ENCODE measurements around the gene ARHGAP12. TPM values are rescaled to one million over a fixed set of nuclear protein-coding genes. Genes with fewer than 3 reads are reported as not detected.
"Not testable (repeated sequence)": the region's sequence is repeated elsewhere in the genome, so short reads cannot be mapped to it uniquely, and the experiment has no call there.

ARHGAP12 gene, protein sequence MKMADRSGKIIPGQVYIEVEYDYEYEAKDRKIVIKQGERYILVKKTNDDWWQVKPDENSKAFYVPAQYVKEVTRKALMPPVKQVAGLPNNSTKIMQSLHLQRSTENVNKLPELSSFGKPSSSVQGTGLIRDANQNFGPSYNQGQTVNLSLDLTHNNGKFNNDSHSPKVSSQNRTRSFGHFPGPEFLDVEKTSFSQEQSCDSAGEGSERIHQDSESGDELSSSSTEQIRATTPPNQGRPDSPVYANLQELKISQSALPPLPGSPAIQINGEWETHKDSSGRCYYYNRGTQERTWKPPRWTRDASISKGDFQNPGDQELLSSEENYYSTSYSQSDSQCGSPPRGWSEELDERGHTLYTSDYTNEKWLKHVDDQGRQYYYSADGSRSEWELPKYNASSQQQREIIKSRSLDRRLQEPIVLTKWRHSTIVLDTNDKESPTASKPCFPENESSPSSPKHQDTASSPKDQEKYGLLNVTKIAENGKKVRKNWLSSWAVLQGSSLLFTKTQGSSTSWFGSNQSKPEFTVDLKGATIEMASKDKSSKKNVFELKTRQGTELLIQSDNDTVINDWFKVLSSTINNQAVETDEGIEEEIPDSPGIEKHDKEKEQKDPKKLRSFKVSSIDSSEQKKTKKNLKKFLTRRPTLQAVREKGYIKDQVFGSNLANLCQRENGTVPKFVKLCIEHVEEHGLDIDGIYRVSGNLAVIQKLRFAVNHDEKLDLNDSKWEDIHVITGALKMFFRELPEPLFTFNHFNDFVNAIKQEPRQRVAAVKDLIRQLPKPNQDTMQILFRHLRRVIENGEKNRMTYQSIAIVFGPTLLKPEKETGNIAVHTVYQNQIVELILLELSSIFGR
- 22.7 TPM for polyA plus RNA-seq (ENCODE audit: insufficient read length)

DNA sequence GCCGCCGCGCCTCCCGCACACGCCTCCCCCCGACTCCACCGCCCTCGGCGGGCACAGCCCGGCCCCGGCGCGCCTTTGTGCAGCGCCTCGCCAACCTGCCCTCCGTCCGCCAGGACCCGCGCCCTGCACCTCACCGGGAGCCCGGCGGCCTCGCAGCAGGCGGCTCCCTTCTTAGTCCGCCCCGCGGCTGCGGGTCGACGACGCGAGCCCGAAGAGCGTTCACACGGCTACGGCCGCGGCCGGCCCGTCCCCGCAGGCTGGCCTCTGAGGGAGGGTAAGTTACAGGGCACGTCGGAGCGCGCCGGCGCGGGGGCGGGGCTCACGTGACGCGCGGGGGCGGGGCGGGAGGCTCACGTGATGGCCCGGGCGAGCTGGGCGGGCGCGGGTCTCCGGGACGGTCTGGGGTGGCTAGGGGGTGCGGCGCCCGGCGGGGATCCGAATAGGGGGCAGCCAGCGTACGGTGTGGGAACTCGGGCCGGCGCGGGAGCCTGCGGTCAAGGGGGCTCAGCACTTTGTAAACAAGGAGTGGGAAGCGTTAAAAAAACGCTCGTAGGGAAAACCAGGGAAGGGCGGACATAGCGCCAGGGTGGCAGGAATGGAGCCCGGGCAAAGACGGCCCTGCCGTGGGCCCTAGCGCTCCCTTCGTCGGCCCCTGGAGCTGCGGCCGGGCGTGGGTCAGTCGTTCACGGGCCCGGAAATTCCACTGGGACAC lies at the start of gene ARHGAP12:
Gene ARHGAP12 (minus strand): TSS at position 283 of the 712 bp plus-strand sequence. CDS start 19,976 bp downstream, outside the sequence.
- peak; percentile 90 for DNase-seq

DNA sequence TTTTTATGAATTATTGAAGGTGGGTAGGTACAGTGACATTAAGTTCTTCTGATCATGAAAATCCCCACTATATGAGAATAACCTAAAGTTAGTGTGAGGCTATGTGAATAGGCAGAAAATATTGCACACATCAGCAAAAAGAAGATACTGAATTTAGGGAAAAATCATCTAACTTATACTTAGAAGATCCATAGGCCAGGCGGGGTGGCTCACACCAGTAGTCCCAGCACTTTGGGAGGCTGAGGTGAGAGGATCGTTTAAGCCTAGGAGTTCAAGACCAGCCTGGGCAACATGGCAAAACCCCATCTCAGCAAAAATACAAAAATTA lies 49.5 kb upstream of the ARHGAP12 start:
- DNase-seq: no peak

DNA sequence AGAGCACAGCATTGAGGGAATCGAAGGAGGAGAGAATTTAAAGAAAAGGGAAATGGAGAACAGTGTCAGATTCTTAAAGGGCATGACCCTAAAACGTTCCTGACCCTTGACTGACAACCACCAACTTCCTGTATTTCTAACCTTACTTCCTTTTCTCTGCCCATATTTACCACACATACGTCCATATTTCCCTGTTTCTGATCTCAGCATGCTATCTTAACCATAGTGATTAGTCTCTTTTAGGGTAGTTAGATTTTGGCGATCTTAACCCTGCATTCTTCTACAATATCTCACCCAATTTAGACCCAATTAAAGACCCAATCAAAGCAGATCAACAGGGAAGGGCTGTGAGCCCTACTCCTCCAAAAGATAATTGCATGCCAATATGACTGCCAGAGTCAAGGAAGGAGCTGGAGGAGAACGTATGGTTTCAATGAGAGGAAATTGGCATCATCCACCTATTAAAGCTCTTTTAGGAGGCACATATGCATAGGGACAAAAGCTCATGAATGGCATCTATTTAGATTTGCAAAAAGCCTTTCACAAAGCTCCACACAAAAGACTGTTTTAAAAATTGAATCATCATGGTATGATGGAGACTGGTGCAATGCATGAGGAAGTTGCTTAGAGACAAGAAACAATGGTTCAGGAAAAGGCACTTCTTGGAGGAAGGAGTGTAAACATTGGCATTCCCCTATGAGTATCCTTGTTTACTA lies 49.0 kb upstream of the ARHGAP12 start:
- no peak for DNase-seq

DNA sequence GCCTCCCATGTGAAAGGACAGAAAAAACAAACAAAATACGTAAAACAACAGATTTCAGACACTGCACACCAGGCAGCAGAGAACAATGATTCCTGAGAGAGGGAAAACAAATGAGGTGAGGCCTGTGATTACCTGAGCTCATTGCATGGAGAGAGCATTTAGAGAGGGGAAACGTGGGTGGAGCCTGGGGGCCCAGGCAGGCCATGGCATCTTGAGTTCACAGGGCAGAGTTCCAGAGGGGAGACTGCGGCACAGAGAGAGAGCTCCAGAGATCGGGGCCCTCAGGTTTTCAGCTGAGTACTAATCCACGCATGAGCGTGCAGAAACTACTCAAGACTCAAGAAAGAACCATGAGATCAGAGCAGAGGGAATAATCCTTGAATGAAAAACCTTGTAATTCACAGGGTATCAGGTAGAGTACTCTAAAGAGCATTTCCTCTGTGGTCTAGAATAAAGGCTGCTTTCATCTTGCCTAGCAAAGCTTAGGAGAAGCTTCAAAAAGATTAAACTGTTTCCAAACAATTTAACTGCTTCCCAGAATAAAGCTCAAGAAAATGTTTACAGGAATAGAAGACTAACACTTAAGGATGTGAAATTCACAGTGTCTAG lies 46.6 kb upstream of the ARHGAP12 start:
- DNase-seq: no peak

DNA sequence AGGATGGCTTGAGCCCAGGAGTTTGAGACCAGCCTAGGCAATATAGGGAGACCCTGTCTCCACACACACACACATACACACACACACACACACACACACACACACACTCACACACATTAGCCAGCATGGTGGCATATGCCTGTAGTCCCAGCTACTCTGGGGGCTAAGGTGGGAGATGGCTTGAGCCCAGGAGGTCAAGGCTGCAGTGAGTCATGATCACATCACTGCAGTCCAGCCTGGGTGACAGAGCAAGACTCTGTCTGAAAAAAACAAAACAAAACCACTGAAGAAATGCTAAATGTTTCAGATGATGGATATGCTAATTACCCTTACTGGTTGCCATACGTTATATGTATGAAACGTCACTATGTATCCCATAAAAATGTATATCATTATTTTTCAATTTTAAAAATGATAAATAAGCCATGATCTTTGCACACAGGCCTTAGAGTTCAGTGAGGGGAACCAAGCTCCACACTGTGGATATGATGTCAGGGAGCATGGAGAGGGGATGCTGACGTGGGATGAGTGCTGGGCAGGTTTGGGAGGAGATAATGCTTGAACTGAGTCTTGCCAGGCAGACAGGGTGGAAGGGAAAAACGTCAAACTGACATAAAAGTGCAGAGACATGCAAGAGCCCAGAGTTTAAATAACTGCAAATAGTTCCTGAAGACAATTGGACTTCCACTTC lies 45.9 kb upstream of the ARHGAP12 start:
- no peak for DNase-seq

DNA sequence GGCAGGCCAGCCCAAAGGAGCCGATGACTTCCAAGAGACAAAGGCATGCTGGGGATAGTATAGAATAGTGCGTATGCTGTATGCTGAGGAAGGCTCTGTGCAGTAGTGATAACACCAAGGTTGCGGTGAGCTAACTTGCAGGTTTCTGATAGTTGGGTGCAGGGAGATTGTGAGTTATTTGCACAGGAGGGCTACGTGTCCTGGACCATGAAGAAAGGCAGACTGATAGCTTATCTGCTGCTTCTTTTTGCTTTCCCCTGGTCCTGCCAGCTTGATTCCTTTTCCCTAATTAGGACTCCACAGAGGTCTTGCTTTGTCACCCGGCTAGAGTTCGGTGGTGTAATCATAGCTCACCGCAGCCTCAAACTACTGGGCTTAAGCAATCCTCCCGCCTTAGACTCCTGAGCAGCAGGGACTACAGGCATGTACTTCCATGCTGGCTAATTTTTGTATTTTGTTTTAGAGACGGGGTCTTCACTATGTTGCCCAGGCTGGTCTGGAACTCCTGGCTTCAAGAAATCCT lies 43.9 kb upstream of the ARHGAP12 start:
- DNase-seq: no peak

DNA sequence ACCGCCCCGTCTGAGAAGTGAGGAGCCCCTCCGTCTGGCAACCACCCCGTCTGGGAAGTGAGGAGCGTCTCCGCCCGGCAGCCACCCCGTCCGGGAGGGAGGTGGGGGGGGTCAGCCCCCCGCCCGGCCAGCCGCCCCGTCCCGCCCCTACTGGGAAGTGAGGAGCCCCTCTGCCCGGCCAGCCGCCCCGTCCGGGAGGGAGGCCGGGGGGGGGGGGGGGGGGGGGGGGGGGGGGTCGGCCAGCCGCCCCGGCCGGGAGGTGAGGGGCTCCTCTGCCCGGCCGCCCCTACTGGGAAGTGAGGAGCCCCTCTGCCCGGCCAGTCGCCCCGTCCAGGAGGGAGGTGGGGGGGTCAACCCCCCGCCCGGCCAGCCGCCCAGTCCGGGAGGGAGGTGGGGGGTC lies 41.2 kb upstream of the ARHGAP12 start:
- not testable (repeated sequence) for DNase-seq

DNA sequence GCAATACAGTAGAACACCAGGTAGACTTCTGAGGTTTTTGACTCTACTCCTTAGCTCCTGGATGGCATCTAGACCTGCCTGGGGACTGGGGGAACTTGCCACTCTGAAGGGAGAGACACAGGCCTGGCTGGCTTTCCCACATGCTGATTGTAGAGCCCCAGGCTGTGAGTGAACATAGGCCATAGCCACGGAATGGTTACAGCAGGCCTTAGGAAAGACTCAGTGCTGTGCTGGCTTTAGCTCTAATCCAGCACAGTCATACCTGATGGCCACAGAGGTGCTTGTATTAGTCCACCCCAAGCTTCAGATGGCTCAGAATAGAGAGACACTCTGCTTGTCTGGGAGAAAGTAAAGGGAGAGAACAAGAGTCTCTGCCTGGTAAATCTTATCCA lies 35.0 kb upstream of the ARHGAP12 start:
- DNase-seq: no peak

DNA sequence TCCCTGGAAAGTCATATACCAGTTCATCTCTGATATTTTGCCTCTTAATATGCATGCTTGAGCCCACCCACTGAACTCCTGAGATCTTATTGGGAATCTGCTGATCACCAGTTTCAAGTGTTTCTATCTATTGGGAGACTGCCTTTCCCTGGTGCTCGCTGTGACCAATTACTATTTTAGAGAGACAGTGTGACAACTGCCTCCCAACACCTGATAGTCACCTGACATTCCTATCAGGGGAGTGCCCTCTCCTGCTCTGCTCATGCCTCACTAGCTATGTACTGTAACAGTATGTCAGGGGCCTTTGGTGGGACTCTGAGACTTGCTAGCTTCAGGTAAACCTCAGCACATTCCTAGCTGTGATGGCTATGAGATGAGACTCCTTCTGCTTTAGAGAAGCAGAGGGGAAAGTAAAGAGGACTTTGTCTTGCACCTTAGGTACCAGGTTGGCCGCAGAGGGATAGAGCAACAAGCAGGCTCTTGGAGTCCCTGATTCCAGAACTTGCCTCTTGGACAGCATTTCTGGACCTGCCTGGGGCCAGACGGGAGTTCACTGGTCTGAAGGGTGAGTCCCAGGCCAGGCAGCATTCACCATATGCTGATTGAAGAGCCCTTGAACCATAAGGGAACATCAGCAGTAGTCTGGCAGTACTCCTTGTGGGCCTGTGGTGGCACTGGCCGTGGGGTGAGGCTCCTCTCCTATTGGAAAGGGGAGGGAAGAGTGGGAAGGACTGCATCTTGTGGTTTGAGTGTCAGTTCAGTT lies 34.4 kb upstream of the ARHGAP12 start:
- DNase-seq: no peak

DNA sequence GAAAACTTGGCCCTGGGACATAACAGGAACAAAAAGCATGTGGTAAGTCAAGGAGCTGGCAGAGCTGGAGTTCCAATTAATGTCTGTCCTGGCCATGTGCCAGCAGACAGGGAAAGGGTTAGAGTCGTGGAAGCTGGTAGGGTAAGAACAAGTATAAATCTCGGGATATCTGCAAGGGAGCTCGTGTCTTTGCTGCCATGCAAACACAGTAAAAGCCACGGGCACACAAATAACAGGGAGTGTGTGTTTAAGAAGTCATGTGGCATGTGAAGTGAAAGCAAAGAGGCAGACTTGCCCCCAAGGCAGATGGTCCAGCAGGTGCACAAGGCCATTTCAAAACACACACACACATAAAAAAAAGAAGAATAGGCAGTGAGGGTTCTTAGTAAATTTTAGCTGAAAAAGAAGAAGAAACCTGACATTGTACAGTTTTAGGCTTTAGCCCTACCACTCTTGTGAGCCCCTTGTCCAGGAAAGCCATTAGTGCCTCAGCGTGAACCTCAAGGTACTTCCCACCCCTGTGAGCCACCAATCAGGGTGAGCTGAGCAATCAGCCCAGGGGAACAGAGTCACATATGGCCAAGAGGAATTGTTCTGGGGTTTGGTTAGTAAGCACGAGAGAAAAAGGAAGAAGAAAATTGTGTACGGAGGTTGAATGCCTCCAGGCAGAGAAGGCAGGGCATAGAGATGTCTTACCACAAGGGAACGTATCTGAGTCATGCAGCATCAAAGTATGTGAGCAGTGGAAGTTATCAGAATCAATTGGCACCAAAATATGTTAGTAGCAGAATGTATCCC lies 32.8 kb upstream of the ARHGAP12 start:
- DNase-seq: no peak

DNA sequence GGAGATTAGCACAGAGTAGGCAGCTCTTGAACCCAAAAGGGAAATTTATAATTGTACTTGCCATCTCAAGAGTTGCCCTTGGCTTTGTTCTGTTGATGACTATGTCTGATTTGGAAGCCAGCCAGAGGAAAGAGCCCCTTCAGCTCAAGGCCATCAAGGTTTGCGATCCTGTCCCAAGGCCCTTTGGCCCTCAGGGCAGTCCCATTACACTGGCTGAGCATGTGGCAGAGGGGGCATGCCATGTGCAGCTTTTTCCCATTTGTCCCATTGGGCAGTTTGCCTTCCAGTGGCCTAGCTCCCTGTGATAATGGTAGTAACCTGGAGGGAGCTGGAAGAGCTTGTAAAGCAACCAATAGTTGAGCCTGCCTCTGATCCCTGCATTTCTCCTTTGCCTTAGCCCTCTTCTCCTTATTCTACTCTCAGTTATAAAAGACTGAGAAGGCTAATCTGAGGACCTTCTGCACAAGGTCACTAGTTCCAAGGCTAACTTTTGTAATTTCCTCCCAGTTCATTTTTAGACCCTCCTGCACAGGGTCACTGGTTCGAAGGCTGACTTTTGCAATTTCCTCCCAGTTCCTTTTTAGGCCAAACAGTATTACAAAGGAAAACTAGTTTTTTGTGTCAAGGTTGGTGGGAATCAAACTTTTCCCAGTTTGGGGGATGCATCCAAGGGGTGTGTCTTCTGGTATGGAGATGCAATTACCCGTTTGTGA lies 31.0 kb upstream of the ARHGAP12 start:
- no peak for DNase-seq

DNA sequence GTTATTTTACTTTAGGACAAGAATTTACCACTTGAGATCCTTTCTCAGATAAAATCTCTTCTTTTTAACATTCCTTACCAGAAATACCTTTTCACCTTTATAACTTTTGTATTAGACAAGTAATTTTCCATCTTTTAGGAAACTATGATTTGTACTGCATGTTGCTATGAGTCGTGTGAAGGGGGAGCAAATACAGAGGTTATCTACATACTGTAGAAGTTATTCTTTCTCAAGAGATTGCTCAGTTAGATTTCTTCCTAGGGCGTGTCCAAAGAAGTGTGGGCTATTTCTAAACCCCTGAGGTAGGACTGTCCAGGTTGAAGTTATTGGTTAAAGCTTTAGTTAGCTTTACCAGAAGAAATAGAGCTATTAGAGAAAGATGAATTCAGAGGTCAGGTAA lies 30.2 kb upstream of the ARHGAP12 start:
- DNase-seq: no peak

DNA sequence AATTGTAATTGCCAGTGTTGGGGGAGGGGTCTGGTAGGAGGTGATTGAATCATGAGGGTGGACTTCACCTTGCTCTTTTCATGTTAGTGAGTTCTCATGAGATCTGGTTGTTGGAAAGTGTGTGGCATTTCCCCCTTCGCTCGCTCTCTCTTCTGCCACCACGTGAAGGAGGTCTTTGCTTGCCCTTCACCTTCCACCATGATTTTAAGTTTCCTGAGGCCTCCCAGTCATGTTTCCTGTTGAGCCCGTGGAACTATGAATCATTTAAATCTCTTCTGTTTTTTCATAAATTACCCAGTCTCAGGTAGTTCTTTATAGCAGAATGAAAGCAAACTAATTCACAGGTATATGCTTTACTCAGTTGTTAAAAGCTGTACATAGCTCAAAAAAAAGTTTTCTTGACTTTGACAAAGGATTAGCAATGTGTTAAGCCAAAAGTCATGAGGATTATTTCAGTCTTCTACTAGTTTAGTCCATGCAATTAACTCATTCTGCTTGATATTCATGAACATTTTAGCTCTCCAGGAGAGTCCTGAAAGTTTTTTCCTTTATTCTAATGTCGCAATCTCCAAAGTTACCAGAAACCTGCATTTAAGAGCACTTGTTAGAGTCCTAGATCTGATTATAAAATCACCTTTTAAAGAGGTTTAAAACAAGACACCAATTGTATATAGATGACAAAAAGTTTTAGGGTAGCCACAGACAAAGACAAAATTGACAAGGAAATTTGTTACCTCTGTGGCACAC lies 27.7 kb upstream of the ARHGAP12 start:
- DNase-seq: no peak

DNA sequence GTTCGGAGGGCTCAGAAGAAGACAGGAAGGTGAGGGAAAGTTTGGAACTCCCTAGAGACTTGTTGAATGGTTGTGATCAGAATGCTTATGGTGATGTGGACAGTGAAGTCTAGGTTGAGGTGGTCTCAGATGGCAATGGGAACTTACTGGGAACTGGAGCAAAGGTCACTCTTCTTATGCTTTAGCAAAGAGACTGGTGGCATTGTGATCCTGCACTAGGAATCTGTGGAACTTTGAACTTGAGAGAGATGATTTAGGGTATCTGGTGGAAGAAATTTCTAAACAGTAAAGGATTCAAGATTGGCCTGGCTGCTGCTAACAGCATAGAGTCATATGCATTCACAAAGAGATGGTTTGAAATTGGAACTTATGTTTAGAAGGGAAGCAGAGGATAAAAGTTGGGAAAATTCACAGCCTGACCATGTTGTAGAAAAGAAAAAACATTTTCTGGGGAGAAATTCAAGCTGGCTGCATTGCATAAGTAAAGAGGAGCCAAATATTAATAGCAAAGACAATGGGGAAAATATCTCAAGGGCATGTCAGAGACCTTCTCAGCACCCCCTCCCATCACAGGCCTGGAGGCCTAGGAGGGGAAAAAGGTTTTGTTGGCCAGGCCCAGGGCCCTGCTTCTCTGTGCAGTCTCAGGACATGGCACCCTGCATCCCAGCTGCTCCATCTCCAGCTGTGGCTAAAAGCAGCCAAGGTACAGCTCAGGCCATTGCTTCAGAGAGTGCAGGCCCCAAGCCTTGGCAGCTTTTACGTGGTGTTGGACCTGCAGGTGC lies 26.0 kb upstream of the ARHGAP12 start:
- no peak for DNase-seq

DNA sequence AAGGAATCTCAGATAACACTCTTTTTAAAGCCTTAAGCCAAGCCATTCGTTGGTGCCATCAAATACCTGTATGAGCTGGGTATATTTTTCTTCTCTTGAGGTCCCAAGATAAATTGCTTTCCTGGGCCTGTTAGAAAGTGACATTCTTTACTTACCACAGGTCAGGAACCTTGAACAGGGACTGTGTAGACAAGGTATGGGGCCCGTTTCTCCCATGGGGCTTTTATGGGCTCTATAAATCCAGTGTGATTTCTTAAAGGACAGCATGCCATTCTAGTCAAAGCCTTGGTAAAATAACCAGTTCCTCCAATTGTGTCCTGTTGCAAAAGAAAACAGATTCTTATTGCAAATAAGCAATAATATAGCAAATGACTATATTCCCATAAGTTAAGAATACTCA lies 24.8 kb upstream of the ARHGAP12 start:
- no peak for DNase-seq

DNA sequence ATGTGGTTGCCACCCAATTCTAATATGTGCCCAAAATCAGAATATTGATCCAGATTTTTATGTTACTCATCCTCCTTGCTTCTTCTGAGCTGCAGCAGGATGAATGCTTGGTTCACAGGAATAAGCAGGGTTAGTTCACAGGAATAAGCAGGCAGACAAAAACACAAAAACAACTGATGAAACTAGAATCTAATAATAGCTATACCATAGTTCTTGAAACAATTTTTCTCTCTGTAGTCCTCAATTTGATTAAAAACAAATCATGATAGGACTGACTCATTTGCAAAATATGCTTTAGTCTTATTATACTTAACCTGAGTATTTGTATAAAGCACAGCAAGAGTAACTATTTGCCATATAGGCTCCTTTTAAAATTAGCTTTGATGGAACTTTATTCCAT lies 24.4 kb upstream of the ARHGAP12 start:
- no peak for DNase-seq

DNA sequence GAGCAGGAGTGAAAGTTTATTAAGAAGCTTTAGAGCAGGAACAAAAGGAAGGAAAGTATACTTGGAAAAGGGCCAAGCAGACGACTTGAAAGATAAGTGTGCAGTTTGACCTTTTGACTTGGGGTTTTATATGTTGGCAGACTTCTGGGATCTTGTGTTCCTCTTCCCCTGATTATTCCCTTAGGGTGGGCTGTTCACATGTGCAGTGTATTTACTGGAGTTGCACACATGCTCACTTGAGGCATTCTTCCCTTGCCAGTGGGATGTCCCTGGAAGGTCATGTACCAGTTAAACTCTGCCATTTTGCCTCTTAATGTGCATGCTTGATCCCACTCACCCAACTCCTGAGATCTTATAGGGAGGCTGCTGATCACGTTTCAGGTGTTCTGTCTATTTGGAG lies 23.4 kb upstream of the ARHGAP12 start:
- no peak for DNase-seq

All from hindlimb muscle (tissue), 1 donor.